ENCODE results near the gene CD93.

DNA sequence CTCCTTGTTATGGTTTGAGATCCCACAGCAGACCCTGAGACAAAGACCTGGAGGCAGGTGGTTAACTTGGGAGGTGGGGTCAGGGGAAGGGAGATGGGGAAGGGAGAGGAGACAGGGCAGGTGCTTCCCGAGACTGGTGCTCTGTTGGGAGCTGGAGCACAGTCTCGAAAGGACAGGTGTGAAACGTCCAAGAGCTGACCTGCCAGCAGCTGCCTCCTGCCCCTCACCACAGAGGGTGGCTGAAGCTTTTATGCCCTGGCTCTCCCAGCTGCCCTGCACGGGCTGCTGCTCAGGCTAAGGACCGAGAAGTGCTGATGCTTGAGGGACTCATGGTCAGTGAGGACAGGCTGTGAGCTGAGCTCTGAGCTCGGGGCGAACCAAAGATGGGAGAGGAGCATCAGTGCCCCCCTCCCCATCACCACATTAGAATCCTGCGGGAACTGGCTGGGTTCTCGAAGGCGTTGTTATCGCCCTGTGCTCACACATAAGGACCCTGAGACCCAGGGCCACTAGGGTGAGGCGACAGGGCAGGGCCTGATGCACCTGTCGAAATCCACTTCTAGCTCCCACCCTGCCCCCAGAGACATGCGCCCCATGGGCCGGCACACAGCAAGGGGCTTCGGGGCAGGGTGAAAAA lies 25.3 kb upstream of the CD93 start:
- TF ChIP-seq, protein P1, sequence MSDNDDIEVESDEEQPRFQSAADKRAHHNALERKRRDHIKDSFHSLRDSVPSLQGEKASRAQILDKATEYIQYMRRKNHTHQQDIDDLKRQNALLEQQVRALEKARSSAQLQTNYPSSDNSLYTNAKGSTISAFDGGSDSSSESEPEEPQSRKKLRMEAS (IDR thresholded peaks at IDR 0.05) = no peak
- TF ChIP-seq EP300 (IDR thresholded peaks at IDR 0.05; ENCODE audit: borderline replicate concordance) = no peak
- no peak for TF ChIP-seq CREB1 (IDR thresholded peaks at IDR 0.05; ENCODE audit: low read depth)
- TF ChIP-seq, protein P2, sequence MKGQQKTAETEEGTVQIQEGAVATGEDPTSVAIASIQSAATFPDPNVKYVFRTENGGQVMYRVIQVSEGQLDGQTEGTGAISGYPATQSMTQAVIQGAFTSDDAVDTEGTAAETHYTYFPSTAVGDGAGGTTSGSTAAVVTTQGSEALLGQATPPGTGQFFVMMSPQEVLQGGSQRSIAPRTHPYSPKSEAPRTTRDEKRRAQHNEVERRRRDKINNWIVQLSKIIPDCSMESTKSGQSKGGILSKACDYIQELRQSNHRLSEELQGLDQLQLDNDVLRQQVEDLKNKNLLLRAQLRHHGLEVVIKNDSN (IDR thresholded peaks at IDR 0.05) = no peak
- TF ChIP-seq RAD21 (IDR thresholded peaks at IDR 0.05; ENCODE audit: low read depth) = no peak
- TF ChIP-seq TCF12 (IDR thresholded peaks at IDR 0.05; ENCODE audit: low read depth) = no peak
- TF ChIP-seq, protein P3, sequence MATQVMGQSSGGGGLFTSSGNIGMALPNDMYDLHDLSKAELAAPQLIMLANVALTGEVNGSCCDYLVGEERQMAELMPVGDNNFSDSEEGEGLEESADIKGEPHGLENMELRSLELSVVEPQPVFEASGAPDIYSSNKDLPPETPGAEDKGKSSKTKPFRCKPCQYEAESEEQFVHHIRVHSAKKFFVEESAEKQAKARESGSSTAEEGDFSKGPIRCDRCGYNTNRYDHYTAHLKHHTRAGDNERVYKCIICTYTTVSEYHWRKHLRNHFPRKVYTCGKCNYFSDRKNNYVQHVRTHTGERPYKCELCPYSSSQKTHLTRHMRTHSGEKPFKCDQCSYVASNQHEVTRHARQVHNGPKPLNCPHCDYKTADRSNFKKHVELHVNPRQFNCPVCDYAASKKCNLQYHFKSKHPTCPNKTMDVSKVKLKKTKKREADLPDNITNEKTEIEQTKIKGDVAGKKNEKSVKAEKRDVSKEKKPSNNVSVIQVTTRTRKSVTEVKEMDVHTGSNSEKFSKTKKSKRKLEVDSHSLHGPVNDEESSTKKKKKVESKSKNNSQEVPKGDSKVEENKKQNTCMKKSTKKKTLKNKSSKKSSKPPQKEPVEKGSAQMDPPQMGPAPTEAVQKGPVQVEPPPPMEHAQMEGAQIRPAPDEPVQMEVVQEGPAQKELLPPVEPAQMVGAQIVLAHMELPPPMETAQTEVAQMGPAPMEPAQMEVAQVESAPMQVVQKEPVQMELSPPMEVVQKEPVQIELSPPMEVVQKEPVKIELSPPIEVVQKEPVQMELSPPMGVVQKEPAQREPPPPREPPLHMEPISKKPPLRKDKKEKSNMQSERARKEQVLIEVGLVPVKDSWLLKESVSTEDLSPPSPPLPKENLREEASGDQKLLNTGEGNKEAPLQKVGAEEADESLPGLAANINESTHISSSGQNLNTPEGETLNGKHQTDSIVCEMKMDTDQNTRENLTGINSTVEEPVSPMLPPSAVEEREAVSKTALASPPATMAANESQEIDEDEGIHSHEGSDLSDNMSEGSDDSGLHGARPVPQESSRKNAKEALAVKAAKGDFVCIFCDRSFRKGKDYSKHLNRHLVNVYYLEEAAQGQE (IDR thresholded peaks at IDR 0.05; ENCODE audit: low read depth) = no peak
- TF ChIP-seq ZBTB7A (IDR thresholded peaks at IDR 0.05; ENCODE audit: low read depth) = no peak
- no peak for TF ChIP-seq TAF1 (IDR thresholded peaks at IDR 0.05; ENCODE audit: low read depth)
- TF ChIP-seq YY1 (IDR thresholded peaks at IDR 0.05; ENCODE audit: low read depth) = no peak
- TF ChIP-seq EGR1 (IDR thresholded peaks at IDR 0.05) = no peak
- no peak for TF ChIP-seq FOXM1 (IDR thresholded peaks at IDR 0.05; ENCODE audit: borderline replicate concordance, low read depth)
